H1 (cell line): ENCODE results near the gene UQCR10. TPM values are rescaled to one million over a fixed set of nuclear protein-coding genes. Genes with fewer than 3 reads are reported as not detected.

Experiments used
- GTF2F1 ChIP-seq: IDR thresholded peaks from 2 replicates; pipeline ENCODE4 v1.6.1; 2012; ENCODE audit warnings: low read depth, low read length, improper control_type of control experiment, borderline replicate concordance
- KDM5A ChIP-seq: fragments of 200-600 bp; IDR thresholded peaks from 2 replicates; pipeline ENCODE4 v1.7.1; 2012; ENCODE audit warnings: mild to moderate bottlenecking, low read length, inconsistent platforms, mixed read lengths
- PHF8 ChIP-seq: fragments of 200-600 bp; sonication (generic); conservative IDR thresholded peaks from 2 replicates; pipeline ENCODE4 v1.7.1; 2012; ENCODE audit warnings: low read depth, mild to moderate bottlenecking, inconsistent platforms, low read length, moderate library complexity
- POLR2A ChIP-seq, 2 experiments: IDR thresholded peaks; 1 replicate in 1 of 2; 2 replicates in 1 of 2; pipeline ENCODE4 v1.6.1; 2011; ENCODE audit warnings: low read depth in 2 of 2, low read length in 2 of 2, mild to moderate bottlenecking in 2 of 2; ENCODE audit errors: control extremely low read depth in 1 of 2
- SIX5 ChIP-seq: IDR thresholded peaks from 2 replicates; pipeline ENCODE4 v1.6.1; 2011; ENCODE audit warnings: mild to moderate bottlenecking, low read depth, low read length
- YY1 ChIP-seq: IDR thresholded peaks from 2 replicates; pipeline ENCODE4 v1.6.1; 2011; ENCODE audit warnings: low read depth, mild to moderate bottlenecking, low read length
- ZNF274 ChIP-seq: IDR thresholded peaks from 2 replicates; pipeline ENCODE4 v1.7.0; 2012; ENCODE audit warnings: low read length, borderline replicate concordance; ENCODE audit errors: extremely low read depth
- polyA plus RNA-seq, 7 experiments: library from polyadenylated mRNA; depleted of rRNA in 3 of 7; stranded (reverse) in 5 of 7; unstranded in 2 of 7; fragments of >200 nt in 5 of 7; fragments of 200-250 nt in 2 of 7; gene quantifications; 1 replicate in 5 of 7; 2 replicates in 1 of 7; 4 replicates in 1 of 7; pipeline versions ENCODE4 v1.2.1 to v1.2.3, GENCODE V29; 2011 to 2013; ENCODE audit warnings: missing spikeins in 2 of 7, mixed read lengths in 2 of 7
- total RNA-seq: library from RNA; stranded (reverse); fragmentation: NEBNext Ultra II Directional; extraction: Animal tissue kit (Norgen Biotek cat#: 25700); gene quantifications from 2 replicates; pipeline ENCODE4 v1.2.1, GENCODE V29; 2021
- TF ChIP-seq, protein P1 (sequence below): IDR thresholded peaks from 2 replicates; pipeline ENCODE4 v1.6.1; 2012; ENCODE audit warnings: inconsistent platforms

UQCR10 gene
- total and polyA plus RNA-seq, 2 of the 8 experiments (the other 6 are each of a cell fraction or from before 2014, with no cell fraction given), result 102 to 260 TPM

DNA sequence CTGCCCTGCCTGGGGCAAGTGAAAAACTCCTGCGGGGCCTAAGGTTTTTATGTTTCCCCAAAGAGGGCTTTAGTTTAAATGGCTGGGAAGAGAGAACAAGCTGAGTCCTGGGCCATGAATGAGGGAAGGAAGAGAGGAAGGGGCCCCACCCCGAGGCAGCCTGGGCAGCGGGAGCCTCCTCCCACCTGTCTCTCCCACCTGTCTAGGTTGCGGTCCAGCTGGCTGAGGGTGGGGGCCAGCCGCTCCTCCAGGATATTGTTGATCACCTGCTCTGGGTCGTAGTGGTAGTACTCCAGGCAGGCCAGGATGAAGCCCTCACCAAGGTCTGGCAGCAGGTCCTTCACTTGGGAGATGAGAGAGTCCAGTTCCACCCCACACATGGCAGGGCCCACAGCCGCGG is 34.6 kb downstream of the UQCR10 start (continued):
- no peak for TF ChIP-seq PHF8
- TF ChIP-seq ZNF274, result no peak
- no peak for TF ChIP-seq YY1
- no peak for TF ChIP-seq SIX5
- TF ChIP-seq KDM5A, result no peak
- no peak for TF ChIP-seq POLR2A (IDR thresholded peaks at IDR 0.05; ENCODE audit: control extremely low read depth in 1 of 2, low read depth in 2 of 2, low read length in 2 of 2)
- no peak for TF ChIP-seq GTF2F1
- TF ChIP-seq, protein P1, sequence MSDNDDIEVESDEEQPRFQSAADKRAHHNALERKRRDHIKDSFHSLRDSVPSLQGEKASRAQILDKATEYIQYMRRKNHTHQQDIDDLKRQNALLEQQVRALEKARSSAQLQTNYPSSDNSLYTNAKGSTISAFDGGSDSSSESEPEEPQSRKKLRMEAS, result no peak
